Measurements from ENCODE around the gene DDT. TPM values are rescaled to one million over a fixed set of nuclear protein-coding genes. Genes with fewer than 3 reads are reported as not detected.
"Not testable (repeated sequence)": the region's sequence is repeated elsewhere in the genome, so short reads cannot be mapped to it uniquely, and the experiment has no call there.

Gene DDT
- polyA plus RNA-seq, 1 donor: 138 TPM

DNA sequence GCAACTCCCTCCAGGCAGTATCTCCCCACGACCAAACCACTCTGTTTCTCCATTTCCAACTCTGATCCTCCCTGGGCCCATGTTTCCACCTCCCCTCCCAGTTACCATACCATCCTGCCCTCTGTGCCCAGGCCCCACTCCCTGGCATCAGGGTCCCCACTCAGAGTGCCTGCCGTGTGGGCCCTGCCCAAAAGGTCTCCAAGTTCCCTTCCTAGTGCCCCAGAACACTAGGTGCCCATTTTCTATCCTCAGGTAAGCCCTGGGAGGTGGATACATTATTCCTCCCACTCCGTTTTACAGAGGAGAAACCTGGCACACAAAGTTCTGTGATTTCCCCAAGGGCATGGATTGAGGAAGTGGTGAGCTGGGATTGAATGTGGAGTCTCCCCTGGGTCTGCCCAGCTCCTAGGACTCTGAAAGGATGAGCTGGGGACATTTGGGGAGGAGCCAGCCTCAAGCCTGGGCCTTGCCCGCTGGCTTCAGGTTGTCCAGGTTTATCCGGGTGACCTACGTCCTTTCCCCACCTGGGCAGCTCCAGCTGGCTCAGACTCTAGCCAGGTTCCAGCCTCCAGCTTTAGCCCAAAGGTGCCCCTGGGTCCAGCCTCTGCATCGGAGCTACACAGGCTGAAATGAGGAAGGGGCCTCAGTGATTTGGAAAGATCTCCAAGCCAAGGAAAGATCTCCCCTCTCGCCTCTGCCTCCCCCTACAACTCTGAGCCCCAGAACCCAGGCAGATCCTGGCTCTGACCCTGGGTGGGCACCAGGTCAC lies 33.2 kb upstream of the DDT start:
- Histone ChIP-seq H3K4me3 (ENCODE audit: low read length) (no peak overlapping the region), H3K9me3 (ENCODE audit: control insufficient read depth, low read depth, low read length) (no peaks in the 10 kb centered on the region), H3K27me3 (ENCODE audit: control insufficient read depth, insufficient read depth, low read length) (no peaks in the 10 kb centered on the region), H3K4me1 (ENCODE audit: control insufficient read depth, insufficient read depth, low read length) (peaks cover 15% of the 10 kb centered on the region), H3K36me3 (ENCODE audit: control insufficient read depth, insufficient read depth, low read length) (no peaks in the 10 kb centered on the region), H3K27ac (ENCODE audit: low read length) (no peak overlapping the region)
- WGBS (ENCODE audit: insufficient coverage, low lambda C conversion rate): 86% methylated on average over 1 of the region's 8 CpGs
- DNase-seq: no peak

DNA sequence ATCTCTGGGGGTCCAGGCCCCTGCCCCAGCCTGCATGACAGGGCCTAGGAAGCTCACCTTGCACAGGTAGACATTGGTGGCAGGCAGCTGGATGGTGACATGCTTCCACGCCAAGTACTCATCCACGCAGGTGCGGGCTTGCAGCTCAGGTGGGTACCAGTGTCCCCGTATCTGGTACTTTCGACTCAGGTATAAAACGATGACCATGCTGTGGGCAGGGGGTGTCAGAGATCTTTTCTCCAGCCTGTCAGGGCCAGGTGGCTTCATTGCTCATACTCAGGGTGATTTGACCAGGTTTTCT lies 32.6 kb upstream of the DDT start:
- no CpG with 5 or more reads among the region's 6 CpGs for WGBS (ENCODE audit: insufficient coverage, low lambda C conversion rate)
- Histone ChIP-seq H3K4me1 (ENCODE audit: control insufficient read depth, insufficient read depth, low read length) (peaks cover 12% of the 10 kb centered on the region), H3K27me3 (ENCODE audit: control insufficient read depth, insufficient read depth, low read length) (no peaks in the 10 kb centered on the region), H3K27ac (ENCODE audit: low read length) (no peak overlapping the region), H3K36me3 (ENCODE audit: control insufficient read depth, insufficient read depth, low read length) (no peaks in the 10 kb centered on the region), H3K9me3 (ENCODE audit: control insufficient read depth, low read depth, low read length) (no peaks in the 10 kb centered on the region), H3K4me3 (ENCODE audit: low read length) (no peak overlapping the region)
- DNase-seq: no peak

DNA sequence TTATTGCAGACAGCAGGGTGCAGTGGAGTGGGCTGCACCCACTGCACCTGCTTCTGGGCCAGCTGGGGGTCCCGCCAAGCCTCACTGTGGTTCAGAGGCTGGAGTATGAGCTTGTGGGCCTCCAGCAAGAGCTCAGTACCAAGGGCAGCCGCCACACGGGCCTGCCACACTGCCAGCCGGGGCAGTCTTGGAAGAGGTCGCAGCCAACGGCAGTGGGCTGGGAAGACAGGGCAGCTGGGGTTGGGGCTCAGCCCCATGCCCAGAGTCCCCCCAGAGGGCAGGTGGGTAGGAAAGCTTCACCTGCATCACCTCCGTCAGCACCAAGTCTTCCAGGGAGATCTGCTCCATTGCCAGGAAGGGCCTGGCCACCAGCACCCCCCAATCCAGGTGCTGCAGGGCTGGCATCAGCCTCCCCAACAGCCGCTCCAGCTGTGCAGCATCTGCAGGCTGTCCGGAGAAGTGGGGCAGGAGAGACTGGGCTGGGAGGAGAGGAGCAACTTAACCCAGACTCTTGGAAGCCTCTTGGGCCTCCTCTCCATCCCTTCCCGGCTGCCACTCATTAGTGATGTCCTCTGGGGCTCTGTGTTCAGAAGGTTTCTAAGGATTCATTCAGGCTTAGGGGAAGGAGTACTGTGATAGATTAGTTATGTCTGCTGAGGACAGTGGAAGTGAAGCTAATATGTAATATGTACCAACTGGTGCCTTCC lies 32.1 kb upstream of the DDT start:
- Histone ChIP-seq H3K27me3 (ENCODE audit: control insufficient read depth, insufficient read depth, low read length) (no peaks in the 10 kb centered on the region), H3K4me1 (ENCODE audit: control insufficient read depth, insufficient read depth, low read length) (peaks cover 12% of the 10 kb centered on the region), H3K27ac (ENCODE audit: low read length) (no peak overlapping the region), H3K36me3 (ENCODE audit: control insufficient read depth, insufficient read depth, low read length) (no peaks in the 10 kb centered on the region), H3K9me3 (ENCODE audit: control insufficient read depth, low read depth, low read length) (no peaks in the 10 kb centered on the region), H3K4me3 (ENCODE audit: low read length) (no peak overlapping the region)
- WGBS (ENCODE audit: insufficient coverage, low lambda C conversion rate): no CpG with 5 or more reads among the region's 10 CpGs
- no peak for DNase-seq

DNA sequence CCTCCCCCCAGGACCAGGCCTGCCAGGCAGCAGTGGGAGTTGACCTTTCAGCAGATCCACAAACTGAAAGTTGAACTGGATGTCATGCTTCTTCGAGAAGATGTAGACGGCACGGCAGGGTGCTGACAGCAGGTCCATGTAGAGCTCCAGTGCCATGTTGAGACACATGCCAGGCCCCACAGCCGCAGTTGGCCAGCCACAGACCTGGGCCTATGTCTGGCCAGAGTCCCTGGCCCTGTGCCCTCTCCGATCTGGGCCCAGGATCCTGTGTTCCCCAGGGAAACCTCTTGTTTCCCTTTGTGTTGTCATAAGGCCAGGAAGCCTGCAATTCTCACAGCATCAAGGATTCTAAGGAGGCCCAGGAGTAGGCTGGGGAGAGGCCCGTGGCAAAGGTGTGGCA lies 31.0 kb upstream of the DDT start, which contains the start of gene GSTT4:
Gene GSTT4 (minus strand): TSS at position 253 of the 400 bp plus-strand sequence. CDS start 97 bp downstream, at position 156.
- no peak for DNase-seq
- H3K4me3 ChIP-seq (ENCODE audit: low read length): no peak within 1 kb of the TSS
- H3K9me3 ChIP-seq (ENCODE audit: control insufficient read depth, low read depth, low read length): no peaks in the 10 kb centered on the region
- H3K27ac ChIP-seq (ENCODE audit: low read length): no peak within 1 kb of the TSS
- WGBS (ENCODE audit: insufficient coverage, low lambda C conversion rate): no CpG with 5 or more reads among the region's 6 CpGs
- H3K36me3 ChIP-seq (ENCODE audit: control insufficient read depth, insufficient read depth, low read length): no peaks in the 10 kb centered on the region
- no peaks in the 10 kb centered on the region for H3K27me3 ChIP-seq (ENCODE audit: control insufficient read depth, insufficient read depth, low read length)
- H3K4me1 ChIP-seq (ENCODE audit: control insufficient read depth, insufficient read depth, low read length): peaks cover 12% of the 10 kb centered on the region

DNA sequence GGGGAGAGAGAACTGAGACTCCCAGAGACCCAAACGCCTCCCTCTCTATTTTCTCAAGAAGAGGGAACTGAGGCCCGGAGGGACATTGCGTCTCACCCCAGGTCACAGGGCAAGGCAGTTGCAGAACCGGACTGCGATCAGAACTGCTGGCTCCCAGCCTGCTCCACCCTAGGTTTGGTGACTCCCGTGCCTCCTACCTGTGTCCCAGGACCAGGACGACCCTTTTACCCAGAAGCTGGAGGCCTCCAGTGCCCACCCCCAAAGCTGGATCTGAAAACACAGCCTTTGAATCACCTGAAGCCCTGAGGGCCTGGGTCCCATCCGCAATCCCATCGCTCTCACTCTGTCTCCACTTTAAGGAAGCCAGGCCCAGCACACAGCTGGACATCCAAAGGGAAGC lies 29.6 kb upstream of the DDT start:
- H3K36me3 ChIP-seq (ENCODE audit: control insufficient read depth, insufficient read depth, low read length): no peaks in the 10 kb centered on the region
- H3K4me1 ChIP-seq (ENCODE audit: control insufficient read depth, insufficient read depth, low read length): peaks cover 8% of the 10 kb centered on the region
- H3K27ac ChIP-seq (ENCODE audit: low read length): no peak overlapping the region
- WGBS (ENCODE audit: insufficient coverage, low lambda C conversion rate): no CpG with 5 or more reads among the region's 9 CpGs
- no peaks in the 10 kb centered on the region for H3K27me3 ChIP-seq (ENCODE audit: control insufficient read depth, insufficient read depth, low read length)
- H3K9me3 ChIP-seq (ENCODE audit: control insufficient read depth, low read depth, low read length): no peaks in the 10 kb centered on the region
- H3K4me3 ChIP-seq (ENCODE audit: low read length): no peak overlapping the region
- no peak for DNase-seq

DNA sequence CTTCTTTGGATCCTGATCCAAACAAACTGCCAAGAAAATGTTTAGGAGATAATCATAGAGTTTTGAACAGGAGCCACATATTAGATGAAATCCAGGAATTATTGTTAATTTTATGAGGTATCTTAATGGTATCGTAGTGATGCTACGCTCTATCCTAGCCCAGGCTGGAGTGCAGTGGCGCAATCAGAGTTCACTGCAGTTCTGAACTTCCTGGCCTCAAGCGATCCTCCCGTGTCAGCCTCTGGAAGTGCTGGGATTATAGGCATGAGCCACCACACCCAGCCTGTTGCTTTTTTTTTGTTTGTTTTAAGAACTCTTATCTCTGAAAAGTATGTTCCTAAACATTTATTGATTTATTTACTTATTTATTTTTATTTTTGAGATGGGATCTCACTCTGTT lies 28.6 kb upstream of the DDT start:
- DNase-seq: no peak
- Histone ChIP-seq H3K27ac (ENCODE audit: low read length) (no peak overlapping the region), H3K36me3 (ENCODE audit: control insufficient read depth, insufficient read depth, low read length) (no peaks in the 10 kb centered on the region), H3K27me3 (ENCODE audit: control insufficient read depth, insufficient read depth, low read length) (no peaks in the 10 kb centered on the region), H3K4me3 (ENCODE audit: low read length) (no peak overlapping the region), H3K9me3 (ENCODE audit: control insufficient read depth, low read depth, low read length) (no peaks in the 10 kb centered on the region), H3K4me1 (ENCODE audit: control insufficient read depth, insufficient read depth, low read length) (no peaks in the 10 kb centered on the region)
- no CpG with 5 or more reads among the region's 5 CpGs for WGBS (ENCODE audit: insufficient coverage, low lambda C conversion rate)

DNA sequence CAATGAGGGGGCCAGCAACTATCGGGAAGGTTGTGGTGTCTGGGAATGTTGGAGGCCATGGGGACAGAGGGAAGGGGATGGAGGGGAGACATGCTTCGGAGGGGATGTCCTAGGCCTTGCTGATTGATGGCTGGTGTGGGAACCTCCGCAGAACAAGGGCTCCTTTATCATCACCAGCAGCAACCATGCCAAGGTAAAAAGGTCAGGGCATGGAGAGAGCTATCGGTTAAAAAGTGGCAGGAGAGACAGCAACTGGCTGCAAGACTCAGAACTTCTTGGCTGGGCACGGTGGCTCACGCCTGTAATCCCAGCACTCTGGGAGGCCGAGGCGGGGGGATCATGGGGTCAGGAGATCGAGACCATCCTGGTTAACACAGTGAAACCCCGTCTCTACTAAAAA lies 28.0 kb upstream of the DDT start:
- 93% methylated on average over 3 of the region's 10 CpGs for WGBS (ENCODE audit: insufficient coverage, low lambda C conversion rate)
- Histone ChIP-seq H3K27me3 (ENCODE audit: control insufficient read depth, insufficient read depth, low read length) (no peaks in the 10 kb centered on the region), H3K36me3 (ENCODE audit: control insufficient read depth, insufficient read depth, low read length) (no peaks in the 10 kb centered on the region), H3K4me3 (ENCODE audit: low read length) (no peak overlapping the region), H3K27ac (ENCODE audit: low read length) (no peak overlapping the region), H3K9me3 (ENCODE audit: control insufficient read depth, low read depth, low read length) (no peaks in the 10 kb centered on the region), H3K4me1 (ENCODE audit: control insufficient read depth, insufficient read depth, low read length) (no peaks in the 10 kb centered on the region)
- no peak for DNase-seq

DNA sequence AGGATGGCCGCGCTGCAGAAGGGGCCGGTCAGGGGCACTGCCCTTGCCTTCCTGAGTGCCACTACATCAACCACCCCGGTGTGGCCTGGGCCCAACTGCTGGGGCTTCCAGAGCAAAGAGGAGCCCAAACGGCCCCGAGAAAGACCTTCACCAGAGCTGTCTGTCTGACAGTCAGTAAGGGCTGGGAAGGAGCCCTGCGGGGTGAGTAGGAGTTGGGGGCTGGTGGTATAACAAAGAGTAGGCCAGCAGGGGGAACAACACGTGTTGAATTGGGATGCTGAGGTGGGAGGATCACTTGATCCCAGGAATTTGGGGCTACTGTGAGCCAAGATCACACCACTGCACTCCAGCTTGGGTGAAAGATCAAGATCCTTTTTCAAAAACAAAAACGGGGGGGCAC lies 27.1 kb upstream of the DDT start:
- Histone ChIP-seq H3K27me3 (ENCODE audit: control insufficient read depth, insufficient read depth, low read length) (no peaks in the 10 kb centered on the region), H3K36me3 (ENCODE audit: control insufficient read depth, insufficient read depth, low read length) (no peaks in the 10 kb centered on the region), H3K27ac (ENCODE audit: low read length) (no peak overlapping the region), H3K4me3 (ENCODE audit: low read length) (no peak overlapping the region), H3K9me3 (ENCODE audit: control insufficient read depth, low read depth, low read length) (no peaks in the 10 kb centered on the region), H3K4me1 (ENCODE audit: control insufficient read depth, insufficient read depth, low read length) (no peaks in the 10 kb centered on the region)
- DNase-seq: no peak
- 93% methylated on average over 2 of the region's 9 CpGs for WGBS (ENCODE audit: insufficient coverage, low lambda C conversion rate)

DNA sequence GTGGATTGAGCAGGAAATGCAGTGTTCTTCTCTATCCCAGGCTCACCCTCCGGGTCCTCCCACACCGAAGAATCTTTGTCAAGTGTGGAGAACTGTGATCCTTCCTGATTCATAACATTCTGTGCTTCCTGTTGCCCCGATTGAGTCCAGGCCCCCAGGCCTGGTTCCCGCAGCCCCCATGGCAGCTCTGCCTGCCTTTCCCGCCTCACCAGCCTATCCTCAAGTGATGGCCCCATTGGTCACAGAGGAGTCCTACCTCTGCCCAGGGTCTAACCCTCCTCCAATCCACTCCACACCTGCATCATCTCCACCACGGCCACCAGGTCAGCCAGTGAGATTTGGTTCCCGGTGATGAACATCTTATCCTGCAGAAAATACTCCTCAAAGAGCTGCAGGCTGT lies 25.5 kb upstream of the DDT start:
- DNase-seq; H3K36me3 ChIP-seq (ENCODE audit: control insufficient read depth, insufficient read depth, low read length); H3K4me3 ChIP-seq (ENCODE audit: low read length); H3K9me3 ChIP-seq (ENCODE audit: control insufficient read depth, low read depth, low read length); H3K4me1 ChIP-seq (ENCODE audit: control insufficient read depth, insufficient read depth, low read length); H3K27ac ChIP-seq (ENCODE audit: low read length); H3K27me3 ChIP-seq (ENCODE audit: control insufficient read depth, insufficient read depth, low read length): not testable (repeated sequence)
- no CpG with 5 or more reads among the region's 7 CpGs for WGBS (ENCODE audit: insufficient coverage, low lambda C conversion rate)

DNA sequence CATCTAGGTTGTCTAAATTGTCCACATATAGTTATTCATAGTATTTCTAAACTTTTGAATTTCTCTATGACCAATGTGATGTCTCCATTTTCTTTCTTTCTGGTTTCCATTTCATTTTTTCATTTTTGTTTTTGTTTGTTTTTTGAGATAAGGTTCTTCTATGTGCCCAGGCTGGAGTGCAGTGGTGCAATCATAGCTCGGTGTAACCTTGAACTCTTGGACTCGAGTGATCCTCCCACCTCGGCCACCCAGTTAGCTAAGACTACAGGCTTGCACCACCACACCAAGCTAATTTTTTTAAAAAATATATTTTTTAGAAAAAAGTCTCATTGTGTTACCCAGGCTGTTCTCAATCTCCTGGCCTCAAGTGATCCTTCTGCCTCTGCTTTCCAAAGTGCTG lies 22.9 kb upstream of the DDT start:
- Histone ChIP-seq H3K27ac (ENCODE audit: low read length) (no peak overlapping the region), H3K4me3 (ENCODE audit: low read length) (no peak overlapping the region), H3K9me3 (ENCODE audit: control insufficient read depth, low read depth, low read length) (no peaks in the 10 kb centered on the region), H3K27me3 (ENCODE audit: control insufficient read depth, insufficient read depth, low read length) (no peaks in the 10 kb centered on the region), H3K4me1 (ENCODE audit: control insufficient read depth, insufficient read depth, low read length) (no peaks in the 10 kb centered on the region), H3K36me3 (ENCODE audit: control insufficient read depth, insufficient read depth, low read length) (no peaks in the 10 kb centered on the region)
- DNase-seq: no peak
- no CpG with 5 or more reads among the region's 3 CpGs for WGBS (ENCODE audit: insufficient coverage, low lambda C conversion rate)
